Smooth muscle cell (in vitro differentiated cells): ENCODE measurements around the gene SLC46A2. TPM values are rescaled to one million over a fixed set of nuclear protein-coding genes. Genes with fewer than 3 reads are reported as not detected.

ENCODE experiments used
- DNase-seq: peaks from one replicate; lab custom pipeline; 2025; ENCODE audit not compliant: unreplicated experiment; lab: John Stamatoyannopoulos, UW
- H2AFZ ChIP-seq: fragments of 200-600 bp; sonication (generic); 2 replicates; pipeline ENCODE4 v1.6.0; 2016; ENCODE audit warnings: antibody characterized with exemption, low read depth, mild to moderate bottlenecking
- H3F3A ChIP-seq: fragments of 200-600 bp; sonication (generic); 2 replicates; pipeline ENCODE4 v1.6.0; 2017; ENCODE audit warnings: antibody characterized with exemption, low read depth
- H3K27ac ChIP-seq: fragments of 200-600 bp; sonication (generic); 2 replicates; pipeline ENCODE4 v1.5.1; 2016; ENCODE audit warnings: low read depth, mild to moderate bottlenecking
- H3K27me3 ChIP-seq: fragments of 200-600 bp; sonication (generic); 2 replicates; pipeline ENCODE4 v1.6.1; 2016; ENCODE audit warnings: low read depth, mild to moderate bottlenecking
- H3K36me3 ChIP-seq: fragments of 200-600 bp; sonication (generic); 2 replicates; pipeline ENCODE4 v1.5.1; 2016; ENCODE audit warnings: low read depth
- H3K4me1 ChIP-seq: fragments of 200-600 bp; sonication (generic); 2 replicates; pipeline ENCODE4 v1.5.1; 2016; ENCODE audit warnings: low read depth
- H3K4me2 ChIP-seq: fragments of 200-600 bp; sonication (generic); 2 replicates; pipeline ENCODE4 v1.6.0; 2016; ENCODE audit warnings: mild to moderate bottlenecking
- H3K4me3 ChIP-seq: fragments of 200-600 bp; sonication (generic); 2 replicates; pipeline ENCODE4 v1.5.1; 2016; ENCODE audit warnings: mild to moderate bottlenecking
- H3K79me2 ChIP-seq: fragments of 200-600 bp; sonication (generic); 2 replicates; pipeline ENCODE4 v1.6.0; 2016; ENCODE audit warnings: low read depth, mild to moderate bottlenecking
- H3K9ac ChIP-seq: fragments of 200-600 bp; sonication (generic); 2 replicates; pipeline ENCODE4 v1.6.0; 2016; ENCODE audit warnings: low read depth
- H3K9me3 ChIP-seq: fragments of 200-600 bp; sonication (generic); replicated peaks from 2 replicates; pipeline ENCODE4 v1.5.1; 2016; ENCODE audit warnings: low read depth
- H4K20me1 ChIP-seq: fragments of 200-600 bp; sonication (generic); 2 replicates; pipeline ENCODE4 v1.6.0; 2016; ENCODE audit warnings: low read depth
- CTCF ChIP-seq: fragments of 200-600 bp; sonication (generic); IDR thresholded peaks from 2 replicates; pipeline ENCODE4 v1.5.1; 2017; ENCODE audit warnings: borderline replicate concordance, mild to moderate bottlenecking, antibody characterized with exemption; ENCODE audit not compliant: insufficient read depth, poor library complexity, severe bottlenecking
- WGBS: methylation state at CpG from one replicate; pipeline ENCODE4 v1.1.7; 2016; ENCODE audit warnings: low lambda C conversion rate; 5-methylcytosine and 5-hydroxymethylcytosine counted together
- polyA plus RNA-seq: library from polyadenylated mRNA; unstranded; fragments of >200 nt; fragmentation: Nextera tagmentation; extraction: Ambion mirVana; gene quantifications from 2 replicates; pipeline ENCODE4 v1.2.1, GENCODE V29; 2016
- total RNA-seq: library from RNA; depleted of rRNA; stranded (reverse); fragments of >200 nt; gene quantifications from 2 replicates; pipeline ENCODE4 v1.2.3, GENCODE V29; 2014

SLC46A2 gene
- total and polyA plus RNA-seq, 2 experiments from 2014 or later, result not detected

- Histone ChIP-seq H3F3A (no peaks in the 10 kb centered on the region), H3K9me3 (no peaks in the 10 kb centered on the region), H3K79me2 (no peaks in the 10 kb centered on the region), H3K4me1 (no peaks in the 10 kb centered on the region), H2AFZ (no peak overlapping the region), H3K4me3 (no peak overlapping the region), H3K27me3 (no peaks in the 10 kb centered on the region), H3K9ac (no peak overlapping the region), H3K27ac (no peak overlapping the region), H3K4me2 (no peak overlapping the region), H4K20me1 (no peaks in the 10 kb centered on the region), H3K36me3 (no peaks in the 10 kb centered on the region)
- TF ChIP-seq CTCF, result no peak
- DNase-seq, result no peak
- 90% methylated on average over 14 of the region's 14 CpGs for WGBS
These were observed 33.8 kb downstream of the SLC46A2 start for GRCh38 chr9:112856843-112857242.

- H3K9ac ChIP-seq, result no peak overlapping the region
- no peak overlapping the region for H3K27ac ChIP-seq
- H3K9me3 ChIP-seq, result no peaks in the 10 kb centered on the region
- no peaks in the 10 kb centered on the region for H3K79me2 ChIP-seq
- no peak overlapping the region for H2AFZ ChIP-seq
- no peak overlapping the region for H3K4me2 ChIP-seq
- WGBS, result 98% methylated on average over 6 of the region's 8 CpGs
- no peaks in the 10 kb centered on the region for H3K36me3 ChIP-seq
- no peaks in the 10 kb centered on the region for H3K4me1 ChIP-seq
- H3F3A ChIP-seq, result no peaks in the 10 kb centered on the region
- no peak for DNase-seq
- no peak for TF ChIP-seq CTCF
- no peaks in the 10 kb centered on the region for H3K27me3 ChIP-seq
- no peak overlapping the region for H3K4me3 ChIP-seq
- no peaks in the 10 kb centered on the region for H4K20me1 ChIP-seq
These were observed 34.5 kb downstream of the SLC46A2 start for GRCh38 chr9:112856200-112856599.

GRCh38 chr9:112854657-112855056, 36.0 kb downstream of the SLC46A2 start:
- Histone ChIP-seq H3K4me1 (no peaks in the 10 kb centered on the region), H3K27me3 (no peaks in the 10 kb centered on the region), H3K36me3 (no peaks in the 10 kb centered on the region), H3K9ac (no peak overlapping the region), H4K20me1 (no peaks in the 10 kb centered on the region), H3F3A (no peaks in the 10 kb centered on the region), H3K27ac (no peak overlapping the region), H3K4me3 (no peak overlapping the region), H3K9me3 (no peaks in the 10 kb centered on the region), H3K4me2 (no peak overlapping the region), H2AFZ (no peak overlapping the region), H3K79me2 (no peaks in the 10 kb centered on the region)
- TF ChIP-seq CTCF, result no peak
- WGBS, result 90% methylated on average over 10 of the region's 10 CpGs
- DNase-seq, result no peak

GRCh38 chr9:112853882-112854585, 36.6 kb downstream of the SLC46A2 start:
- H3K4me3 ChIP-seq, result no peak overlapping the region
- no peak overlapping the region for H3K27ac ChIP-seq
- no peaks in the 10 kb centered on the region for H3F3A ChIP-seq
- no peak for TF ChIP-seq CTCF
- no peaks in the 10 kb centered on the region for H4K20me1 ChIP-seq
- WGBS, result 77% methylated on average over 13 of the region's 13 CpGs
- DNase-seq, result no peak
- H3K36me3 ChIP-seq, result no peaks in the 10 kb centered on the region
- no peaks in the 10 kb centered on the region for H3K4me1 ChIP-seq
- H3K4me2 ChIP-seq, result no peak overlapping the region
- no peaks in the 10 kb centered on the region for H3K79me2 ChIP-seq
- no peaks in the 10 kb centered on the region for H3K27me3 ChIP-seq
- no peaks in the 10 kb centered on the region for H3K9me3 ChIP-seq
- H3K9ac ChIP-seq, result no peak overlapping the region
- H2AFZ ChIP-seq, result no peak overlapping the region
